T-cell (primary cell): ENCODE data around the gene CPLX3. TPM values are rescaled to one million over a fixed set of nuclear protein-coding genes. Genes with fewer than 3 reads are reported as not detected.

Experiments
- ATAC-seq, 4 experiments: fragments of 200-7000 bp in 3 of 4; fragments of 150-1000 bp in 1 of 4; cut with Tn5 transposase; replicated peaks in 1 of 4; 1 replicate in 3 of 4; 2 replicates in 1 of 4; pipeline ENCODE4 v1.10.0; 2021; ENCODE audit warnings: moderate library complexity in 3 of 4, mild to moderate bottlenecking in 2 of 4, moderate number of reproducible peaks in 1 of 4
- CTCF ChIA-PET, 2 donors: fragments of 300-600 bp; sonication (Branson Sonifier 250); formaldehyde crosslinking; loops; one replicate each; lab custom pipeline; 2022; ENCODE audit warnings: antibody characterized with exemption in 2 of 2; lab: Charles Lee
- POLR2A ChIA-PET, 2 donors: fragments of 300-600 bp; sonication (Branson Sonifier 250); formaldehyde crosslinking; loops; one replicate each; lab custom pipeline; 2022; ENCODE audit warnings: antibody characterized with exemption in 2 of 2; lab: Charles Lee
- DNase-seq, 35 experiments: peaks; one replicate each; pipeline versions ENCODE4 v3.0.0 to v3.0.0-alpha.2; 2013 to 2023
- H3K27ac ChIP-seq: one replicate; pipeline ENCODE4 v1.5.1; 2013; ENCODE audit warnings: low read length
- H3K27me3 ChIP-seq, 2 experiments: replicated peaks in 1 of 2; 1 replicate in 1 of 2; 2 replicates in 1 of 2; pipeline versions ENCODE4 v1.6.1 to v1.7.0; 2013; ENCODE audit warnings: low read length in 1 of 2, mixed read lengths in 1 of 2; ENCODE audit not compliant: control insufficient read depth in 2 of 2, insufficient read depth in 2 of 2; ENCODE audit errors: extremely low read depth in 1 of 2
- H3K36me3 ChIP-seq, 2 donors: 1 replicate in 1 of 2; 2 replicates in 1 of 2; pipeline versions ENCODE4 v1.6.1 to v1.7.0; 2013; ENCODE audit warnings: low read length in 1 of 2; ENCODE audit not compliant: control insufficient read depth in 2 of 2, insufficient read depth in 1 of 2; ENCODE audit errors: extremely low read depth in 1 of 2
- H3K4me1 ChIP-seq, 2 experiments: 1 replicate in 1 of 2; 2 replicates in 1 of 2; pipeline versions ENCODE4 v1.6.1 to v1.7.0; 2013; ENCODE audit warnings: low read length in 2 of 2, mixed read lengths in 1 of 2; ENCODE audit not compliant: insufficient read depth in 2 of 2, control insufficient read depth in 1 of 2; ENCODE audit errors: extremely low read depth in 1 of 2
- H3K4me3 ChIP-seq, 2 donors: 1 replicate in 1 of 2; 2 replicates in 1 of 2; pipeline versions ENCODE4 v1.5.1 to v1.7.0; 2013; ENCODE audit warnings: mild to moderate bottlenecking in 2 of 2, low read length in 1 of 2, moderate library complexity in 1 of 2; ENCODE audit not compliant: control insufficient read depth in 1 of 2; ENCODE audit errors: extremely low read depth in 1 of 2
- H3K9me3 ChIP-seq: 2 replicates; pipeline ENCODE4 v1.7.0; 2013
- H3K27ac Mint-ChIP-seq, 2 donors: one replicate each; pipeline ENCODE4 v1.8.0; 2020 to 2021; ENCODE audit warnings: mild to moderate bottlenecking in 2 of 2, mixed read lengths in 2 of 2
- H3K27me3 Mint-ChIP-seq, 2 donors: one replicate each; pipeline ENCODE4 v1.8.0; 2021 to 2022; ENCODE audit warnings: mixed read lengths in 2 of 2
- H3K36me3 Mint-ChIP-seq: one replicate; pipeline ENCODE4 v1.8.0; 2021; ENCODE audit warnings: mixed read lengths
- H3K4me1 Mint-ChIP-seq, 3 donors: one replicate each; pipeline ENCODE4 v1.8.0; 2020 to 2022; ENCODE audit warnings: mixed read lengths in 3 of 3, mild to moderate bottlenecking in 1 of 3
- H3K4me3 Mint-ChIP-seq, 3 donors: one replicate each; pipeline ENCODE4 v1.8.0; 2020 to 2022; ENCODE audit warnings: mild to moderate bottlenecking in 3 of 3, mixed read lengths in 3 of 3, moderate library complexity in 3 of 3
- H3K9me3 Mint-ChIP-seq, 3 donors: one replicate each; pipeline ENCODE4 v1.8.0; 2020 to 2022; ENCODE audit warnings: mixed read lengths in 3 of 3
- WGBS: methylation state at CpG from one replicate; pipeline ENCODE4 v1.1.5; 2013; ENCODE audit warnings: missing lambda C conversion rate; ENCODE audit not compliant: insufficient coverage; 5-methylcytosine and 5-hydroxymethylcytosine counted together
- total RNA-seq, 35 experiments: library from RNA in 6 of 35; stranded (reverse) in 6 of 35; fragments of 120-200 nt in 1 of 35; gene quantifications; one replicate each; pipeline versions ENCODE4 v1.2.1 to v1.2.4 and lab custom pipeline; 2013 to 2026

CPLX3 gene
- total RNA-seq, 5 donors from 2014 or later (not counting 1 experiment from before 2014, with no cell fraction given), result 0.16 to 0.50 (median 0.26) TPM; not detected in 2

- ATAC-seq (peak; percentile 93 to 95 (median 94)), DNase-seq (peak; percentile 82 to 94 (median 89))
- Histone ChIP-seq H3K36me3 (peaks cover 0 to 7% of the 10 kb centered on the region in 2 donors), H3K27me3 (no peaks in the 10 kb centered on the region), H3K27ac (peak within 1 kb of the TSS; percentile 98), H3K4me3 (peak within 1 kb of the TSS; percentile 91 to 99), H3K9me3 (no peaks in the 10 kb centered on the region), H3K4me1 (peaks cover 25 to 54% of the 10 kb centered on the region in 2 experiments)
- Mint-ChIP-seq H3K4me3 (peak within 1 kb of the TSS; percentile 97 to 99 (median 99)), H3K4me1 (peaks cover 50 to 53% (median 51%) of the 10 kb centered on the region in 3 donors), H3K27me3 (no peaks in the 10 kb centered on the region), H3K36me3 (peaks cover 10% of the 10 kb centered on the region), H3K27ac (peak within 1 kb of the TSS; percentile 93 to 95), H3K9me3 (no peaks in the 10 kb centered on the region)
- POLR2A ChIA-PET, result no interaction called here
- CTCF ChIA-PET, result interaction anchor here (0.6 to 2.2 kb wide), 4 partner anchors 21 to 894 kb away, joined by 3 to 9 read pairs (median 6); no protein-coding TSS in a partner anchor
- under 1% methylated on average over 37 of the region's 52 CpGs for WGBS
These were observed 46.8 kb downstream of the CPLX3 start, which contains the start of gene SCAMP2 for GRCh38 chr15:74873036-74873755. Gene SCAMP2, minus strand, starts transcription at chr15:74873365. Its CDS starts 110 bp downstream, at chr15:74873255.

- H3K9me3 Mint-ChIP-seq, result no peaks in the 10 kb centered on the region
- peak overlapping the region; percentile 65 to 99 for H3K4me3 ChIP-seq
- DNase-seq (peak in 4 of 35 experiments; percentile 4 to 31 (median 24)), ATAC-seq (peak in 1 of 4 experiments; percentile 4)
- H3K4me3 Mint-ChIP-seq, result peak overlapping the region; percentile 97 to 99 (median 99)
- WGBS, result 21% methylated on average over 9 of the region's 16 CpGs
- H3K27ac Mint-ChIP-seq, result peak overlapping the region; percentile 79 to 92
- no peaks in the 10 kb centered on the region for H3K9me3 ChIP-seq
- H3K27ac ChIP-seq, result peak overlapping the region; percentile 65
- H3K36me3 ChIP-seq, result peaks cover 0 to 7% of the 10 kb centered on the region in 2 donors
- H3K27me3 Mint-ChIP-seq, result no peaks in the 10 kb centered on the region
- peaks cover 23 to 47% of the 10 kb centered on the region in 2 experiments for H3K4me1 ChIP-seq
- POLR2A ChIA-PET, result interaction anchor here in 1 of 2 donors (0.6 kb wide), 1 partner anchor 241 kb away, joined by 5 read pairs; no protein-coding TSS in a partner anchor
- H3K27me3 ChIP-seq, result no peaks in the 10 kb centered on the region
- H3K36me3 Mint-ChIP-seq, result peaks cover 9% of the 10 kb centered on the region
- CTCF ChIA-PET, result interaction anchor here in 1 of 2 donors (2.2 kb wide), 1 partner anchor 28 kb away, joined by 8 read pairs; no protein-coding TSS in a partner anchor
- peaks cover 44 to 46% (median 44%) of the 10 kb centered on the region in 3 donors for H3K4me1 Mint-ChIP-seq
These were observed 47.5 kb downstream of the CPLX3 start for GRCh38 chr15:74873756-74874424.

- Mint-ChIP-seq H3K27ac (no peak overlapping the region), H3K36me3 (no peaks in the 10 kb centered on the region), H3K27me3 (no peaks in the 10 kb centered on the region), H3K4me1 (peaks cover 5 to 8% (median 7%) of the 10 kb centered on the region in 3 donors), H3K4me3 (no peak overlapping the region), H3K9me3 (no peaks in the 10 kb centered on the region)
- H3K4me1 ChIP-seq, result peaks cover 2 to 8% of the 10 kb centered on the region in 2 experiments
- H3K36me3 ChIP-seq, result peaks cover 0 to 3% of the 10 kb centered on the region in 2 donors
- no CpG with 5 or more reads among the region's 4 CpGs for WGBS
- H3K27ac ChIP-seq, result no peak overlapping the region
- no peak overlapping the region for H3K4me3 ChIP-seq
- no peaks in the 10 kb centered on the region for H3K9me3 ChIP-seq
- no peaks in the 10 kb centered on the region for H3K27me3 ChIP-seq
- no peak for ATAC-seq
- no peak for DNase-seq
- CTCF ChIA-PET, result interaction anchor here in 1 of 2 donors (0.6 kb wide), 1 partner anchor 16 kb away, joined by 6 read pairs; no protein-coding TSS in a partner anchor
- POLR2A ChIA-PET, result no interaction called here
These were observed 51.8 kb downstream of the CPLX3 start for GRCh38 chr15:74878273-74878672.

Other genes starting within 250 kb of the CPLX3 start
- gene CLK3, start 210.8 kb upstream of the CPLX3 start, total RNA-seq, result 100 to 1,000 TPM; 162 to 258 (median 180) TPM
- 10 to 100 TPM; 31.8 to 49.4 (median 43.2) TPM for gene EDC3, start 130.6 kb upstream of the CPLX3 start, total RNA-seq
- gene CYP1A1, start 101.1 kb upstream of the CPLX3 start, total RNA-seq, result 1 to 10 TPM in 3 of 5 donors, under 1 TPM in 1, not detected in 1; 0.14 to 3.3 (median 1.9) TPM
- not detected for gene CYP1A2, start 77.8 kb upstream of the CPLX3 start, total RNA-seq
- gene CSK, start 44.5 kb upstream of the CPLX3 start, total RNA-seq, result 100 to 1,000 TPM; 198 to 296 (median 271) TPM
- gene LMAN1L, start 13.8 kb upstream of the CPLX3 start, total RNA-seq, result 1 to 10 TPM in 1 of 5 donors, under 1 TPM in 4; 0.42 to 1.6 (median 0.44) TPM
- gene ULK3, start 16.5 kb downstream of the CPLX3 start, total RNA-seq, result 100 to 1,000 TPM in 3 of 5 donors, 10 to 100 TPM in 2; 53.4 to 112 (median 101) TPM
- 100 to 1,000 TPM in 3 of 5 donors, 10 to 100 TPM in 2; 76.8 to 141 (median 134) TPM for gene SCAMP2, start 46.7 kb downstream of the CPLX3 start, total RNA-seq
- 10 to 100 TPM; 36.5 to 74.1 (median 66.1) TPM for gene MPI, start 63.4 kb downstream of the CPLX3 start, total RNA-seq
- 100 to 1,000 TPM in 2 of 5 donors, 10 to 100 TPM in 3; 46.0 to 108 (median 96.6) TPM for gene FAM219B, start 80.2 kb downstream of the CPLX3 start, total RNA-seq
- 10 to 100 TPM; 58.5 to 83.1 (median 76.7) TPM for gene COX5A, start 111.4 kb downstream of the CPLX3 start, total RNA-seq
- gene RPP25, start 130.1 kb downstream of the CPLX3 start, total RNA-seq, result 1 to 10 TPM in 3 of 5 donors, under 1 TPM in 2; 0.79 to 4.2 (median 2.8) TPM
- gene SCAMP5, start 168.9 kb downstream of the CPLX3 start, total RNA-seq, result 1 to 10 TPM in 1 of 5 donors, under 1 TPM in 4; 0.26 to 8.2 (median 0.51) TPM
- 10 to 100 TPM in 4 of 5 donors, 1 to 10 TPM in 1; 9.3 to 14.3 (median 11.8) TPM for gene PPCDC, start 197.0 kb downstream of the CPLX3 start, total RNA-seq